Keratinocyte (primary cell): Measurements from ENCODE around the gene ADAM33. TPM values are rescaled to one million over a fixed set of nuclear protein-coding genes. Genes with fewer than 3 reads are reported as not detected.

Source experiments
- DNase-seq: peaks from one replicate; pipeline ENCODE4 v3.0.0-alpha.2; 2011; ENCODE audit warnings: low read depth, missing footprints, low spot score
- FAIRE-seq: peaks from 2 replicates; lab custom pipeline; 2011; peaks lifted over from hg19 to GRCh38; lab: Jason Lieb, UNC
- H2AFZ ChIP-seq: 2 replicates; pipeline ENCODE4 v1.6.0; 2012; ENCODE audit warnings: low read length, control low read depth, inconsistent platforms; ENCODE audit not compliant: control insufficient read depth
- H3K27ac ChIP-seq: 2 replicates; pipeline ENCODE4 v1.5.1; 2011; ENCODE audit warnings: low read length; ENCODE audit not compliant: control insufficient read depth, insufficient read depth
- H3K27me3 ChIP-seq: 3 replicates; pipeline ENCODE4 v1.6.0; 2011; ENCODE audit warnings: low read length; ENCODE audit not compliant: control insufficient read depth, insufficient read depth; ENCODE audit errors: extremely low read depth
- H3K36me3 ChIP-seq, 2 experiments: 2 replicates in 1 of 2; 3 replicates in 1 of 2; pipeline ENCODE4 v1.5.1; 2011; ENCODE audit warnings: low read length in 2 of 2, mild to moderate bottlenecking in 1 of 2; ENCODE audit not compliant: control insufficient read depth in 2 of 2, insufficient read depth in 2 of 2; ENCODE audit errors: extremely low read depth in 1 of 2
- H3K4me1 ChIP-seq: 3 replicates; pipeline ENCODE4 v1.5.1; 2011; ENCODE audit warnings: low read length; ENCODE audit not compliant: control insufficient read depth, insufficient read depth; ENCODE audit errors: extremely low read depth
- H3K4me2 ChIP-seq: 3 replicates; pipeline ENCODE4 v1.6.0; 2011; ENCODE audit warnings: low read depth, low read length; ENCODE audit not compliant: control insufficient read depth, insufficient read depth; ENCODE audit errors: extremely low read depth
- H3K4me3 ChIP-seq, 3 experiments: fragments of 200-600 bp in 1 of 3; sonication (generic) in 1 of 3; 2 replicates in 2 of 3; 3 replicates in 1 of 3; pipeline ENCODE4 v1.5.1; 2011 to 2016; ENCODE audit warnings: low read length in 3 of 3, mild to moderate bottlenecking in 3 of 3, control low read depth in 2 of 3, inconsistent platforms in 1 of 3, low read depth in 1 of 3, mixed read lengths in 1 of 3, mixed run types in 1 of 3, moderate library complexity in 1 of 3; ENCODE audit not compliant: control insufficient read depth in 2 of 3, insufficient read depth in 2 of 3; ENCODE audit errors: extremely low read depth in 1 of 3
- H3K79me2 ChIP-seq: 2 replicates; pipeline ENCODE4 v1.6.0; 2012; ENCODE audit warnings: low read length; ENCODE audit not compliant: control insufficient read depth, insufficient read depth
- H3K9ac ChIP-seq: 3 replicates; pipeline ENCODE4 v1.6.0; 2011; ENCODE audit warnings: low read length; ENCODE audit not compliant: control insufficient read depth, insufficient read depth; ENCODE audit errors: extremely low read depth
- H3K9me1 ChIP-seq: 3 replicates; pipeline ENCODE4 v1.6.0; 2011; ENCODE audit warnings: low read length; ENCODE audit not compliant: control insufficient read depth, insufficient read depth; ENCODE audit errors: extremely low read depth
- H3K9me3 ChIP-seq: 2 replicates; pipeline ENCODE4 v1.5.1; 2012; ENCODE audit warnings: low read depth, low read length; ENCODE audit not compliant: control insufficient read depth
- H4K20me1 ChIP-seq: 3 replicates; pipeline ENCODE4 v1.6.0; 2011; ENCODE audit warnings: low read length; ENCODE audit not compliant: control insufficient read depth, insufficient read depth; ENCODE audit errors: extremely low read depth
- EZH2 ChIP-seq: IDR thresholded peaks from one replicate; pipeline ENCODE4 v1.6.1; 2012; ENCODE audit warnings: inconsistent platforms, mild to moderate bottlenecking, low read length, moderate library complexity
- dilution Hi-C: fragments of 300-500 bp; cut with MboI; formaldehyde crosslinking; loops from one replicate; pipeline ENCODE4 v1.7.0; 2020; ENCODE audit warnings: low sequenced_read_pairs; ENCODE audit not compliant: extremely low pct_ligation_motif_present
- polyA plus RNA-seq, 5 experiments: library from polyadenylated mRNA; depleted of rRNA in 3 of 5; stranded (reverse) in 3 of 5; stranded (forward) in 1 of 5; unstranded in 1 of 5; fragments of >200 nt; gene quantifications; 1 replicate in 1 of 5; 2 replicates in 3 of 5; 3 replicates in 1 of 5; pipeline versions ENCODE4 v1.2.1 to v1.2.3, GENCODE V29; 2011 to 2012; ENCODE audit warnings: missing spikeins in 2 of 5, low read depth in 1 of 5, low replicate concordance in 1 of 5
- TF ChIP-seq, protein P1 (sequence below), 3 experiments: IDR thresholded peaks in 1 of 3; conservative IDR thresholded peaks in 1 of 3; optimal IDR thresholded peaks in 1 of 3; 2 replicates in 2 of 3; 3 replicates in 1 of 3; pipeline versions ENCODE3 to v1.5.1; 2011; ENCODE audit warnings: low read length in 3 of 3, mild to moderate bottlenecking in 3 of 3, moderate library complexity in 2 of 3, control low read depth in 1 of 3, inconsistent platforms in 1 of 3; ENCODE audit not compliant: insufficient read depth in 2 of 3; ENCODE audit errors: extremely low read depth in 1 of 3

Gene ADAM33
- polyA plus RNA-seq, 1 donor (not counting 4 experiments of a cell fraction or from before 2014, with no cell fraction given): not detected

DNA sequence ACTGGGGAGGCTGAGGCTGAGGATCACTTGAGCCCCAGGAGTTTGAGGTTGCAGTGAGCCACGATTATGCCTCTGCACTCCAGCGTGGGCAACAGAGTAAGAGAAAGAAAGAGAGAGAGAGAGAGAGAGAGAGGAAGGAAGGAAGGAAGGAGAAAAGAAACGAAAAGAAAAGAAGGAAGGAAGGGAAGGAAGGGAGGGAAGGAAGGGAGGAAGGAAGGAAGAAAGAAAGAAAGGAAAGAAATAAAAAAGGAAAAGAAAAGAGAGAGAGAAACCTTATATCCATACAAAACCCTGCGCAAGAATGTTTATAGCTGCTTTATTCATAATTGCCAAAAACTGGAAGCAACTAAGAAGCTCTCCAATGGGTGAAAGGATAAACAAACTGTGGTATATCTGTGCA, 42.5 kb upstream of the ADAM33 start:
- no peaks in the 10 kb centered on the region for H3K79me2 ChIP-seq
- no peaks in the 10 kb centered on the region for H3K36me3 ChIP-seq
- no peak overlapping the region for H3K4me2 ChIP-seq
- H3K27me3 ChIP-seq: no peaks in the 10 kb centered on the region
- DNase-seq (no peak), FAIRE-seq (no peak)
- dilution Hi-C loops: no loop called here
- TF ChIP-seq, protein P1, sequence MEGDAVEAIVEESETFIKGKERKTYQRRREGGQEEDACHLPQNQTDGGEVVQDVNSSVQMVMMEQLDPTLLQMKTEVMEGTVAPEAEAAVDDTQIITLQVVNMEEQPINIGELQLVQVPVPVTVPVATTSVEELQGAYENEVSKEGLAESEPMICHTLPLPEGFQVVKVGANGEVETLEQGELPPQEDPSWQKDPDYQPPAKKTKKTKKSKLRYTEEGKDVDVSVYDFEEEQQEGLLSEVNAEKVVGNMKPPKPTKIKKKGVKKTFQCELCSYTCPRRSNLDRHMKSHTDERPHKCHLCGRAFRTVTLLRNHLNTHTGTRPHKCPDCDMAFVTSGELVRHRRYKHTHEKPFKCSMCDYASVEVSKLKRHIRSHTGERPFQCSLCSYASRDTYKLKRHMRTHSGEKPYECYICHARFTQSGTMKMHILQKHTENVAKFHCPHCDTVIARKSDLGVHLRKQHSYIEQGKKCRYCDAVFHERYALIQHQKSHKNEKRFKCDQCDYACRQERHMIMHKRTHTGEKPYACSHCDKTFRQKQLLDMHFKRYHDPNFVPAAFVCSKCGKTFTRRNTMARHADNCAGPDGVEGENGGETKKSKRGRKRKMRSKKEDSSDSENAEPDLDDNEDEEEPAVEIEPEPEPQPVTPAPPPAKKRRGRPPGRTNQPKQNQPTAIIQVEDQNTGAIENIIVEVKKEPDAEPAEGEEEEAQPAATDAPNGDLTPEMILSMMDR (optimal IDR thresholded peaks at IDR 0.05 in 1 of 3, IDR thresholded peaks at IDR 0.05 in 1 of 3, conservative IDR thresholded peaks at IDR 0.05 in 1 of 3; ENCODE audit: extremely low read depth in 1 of 3, insufficient read depth in 2 of 3, low read length in 3 of 3): no peak
- TF ChIP-seq EZH2: no peak
- H3K27ac ChIP-seq: no peak overlapping the region
- H2AFZ ChIP-seq: no peak overlapping the region
- H3K9ac ChIP-seq: no peak overlapping the region
- H3K9me1 ChIP-seq: no peaks in the 10 kb centered on the region
- H3K4me1 ChIP-seq: peaks cover 21% of the 10 kb centered on the region
- no peaks in the 10 kb centered on the region for H3K9me3 ChIP-seq
- H4K20me1 ChIP-seq: no peaks in the 10 kb centered on the region
- H3K4me3 ChIP-seq: no peak overlapping the region

DNA sequence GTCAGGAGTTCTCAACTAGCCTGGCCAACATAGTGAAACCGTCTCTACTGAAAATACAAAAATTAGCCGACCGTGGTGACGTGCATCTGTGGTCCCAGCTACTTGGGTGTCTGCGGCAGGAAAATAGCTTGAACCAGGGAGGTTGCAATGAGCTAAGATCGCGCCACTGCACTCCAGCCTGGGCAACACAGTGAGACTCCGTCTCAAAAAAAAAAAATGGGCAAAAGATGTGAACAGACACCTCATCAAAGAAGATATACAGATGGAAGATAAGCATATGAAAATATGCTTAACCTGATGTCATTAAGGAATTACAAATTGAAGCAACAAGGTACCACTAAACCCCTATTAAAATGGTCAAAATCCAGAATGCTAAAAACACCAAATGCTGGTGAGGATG, 41.5 kb upstream of the ADAM33 start:
- H3K4me3 ChIP-seq: no peak overlapping the region
- H3K4me2 ChIP-seq: no peak overlapping the region
- no peaks in the 10 kb centered on the region for H3K27me3 ChIP-seq
- no peak for DNase-seq
- no peak overlapping the region for H3K9ac ChIP-seq
- no peaks in the 10 kb centered on the region for H3K9me1 ChIP-seq
- no peak overlapping the region for H3K27ac ChIP-seq
- no peak for FAIRE-seq
- no peaks in the 10 kb centered on the region for H4K20me1 ChIP-seq
- H3K4me1 ChIP-seq: peaks cover 13% of the 10 kb centered on the region
- H3K79me2 ChIP-seq: no peaks in the 10 kb centered on the region
- dilution Hi-C loops: no loop called here
- TF ChIP-seq EZH2: no peak
- TF ChIP-seq, protein P1 (optimal IDR thresholded peaks at IDR 0.05 in 1 of 3, IDR thresholded peaks at IDR 0.05 in 1 of 3, conservative IDR thresholded peaks at IDR 0.05 in 1 of 3; ENCODE audit: extremely low read depth in 1 of 3, insufficient read depth in 2 of 3, low read length in 3 of 3): no peak
- no peak overlapping the region for H2AFZ ChIP-seq
- no peaks in the 10 kb centered on the region for H3K36me3 ChIP-seq
- no peaks in the 10 kb centered on the region for H3K9me3 ChIP-seq
